Stimulated activated CD8-positive, alpha-beta memory T cell treated with anti-CD3 and anti-CD28 coated beads, Interleukin-4, amount 100 ng/mL, for 1 hour (primary cell): ENCODE data around the gene LIFR.
A peak's percentile ranks its signal among the peaks of the same experiment; 100 is the strongest.

Source experiments
- DNase-seq, 2 donors: peaks; one replicate each; pipeline ENCODE4 v3.0.0-alpha.2; 2020; ENCODE audit warnings: low read depth in 2 of 2, low spot score in 1 of 2

LIFR gene

GRCh38 chr5:38445374-38446028, 110.9 kb downstream of the LIFR start:
- no peak for DNase-seq

- DNase-seq = no peak
Measured at GRCh38 chr5:38443390-38443789, 113.1 kb downstream of the LIFR start.

GRCh38 chr5:38442247-38442573, 114.2 kb downstream of the LIFR start:
- no peak for DNase-seq

GRCh38 chr5:38441453-38442246, 114.8 kb downstream of the LIFR start:
- DNase-seq = peak; percentile 44 to 64

GRCh38 chr5:38438757-38439156, 117.7 kb downstream of the LIFR start:
- DNase-seq = no peak

DNA sequence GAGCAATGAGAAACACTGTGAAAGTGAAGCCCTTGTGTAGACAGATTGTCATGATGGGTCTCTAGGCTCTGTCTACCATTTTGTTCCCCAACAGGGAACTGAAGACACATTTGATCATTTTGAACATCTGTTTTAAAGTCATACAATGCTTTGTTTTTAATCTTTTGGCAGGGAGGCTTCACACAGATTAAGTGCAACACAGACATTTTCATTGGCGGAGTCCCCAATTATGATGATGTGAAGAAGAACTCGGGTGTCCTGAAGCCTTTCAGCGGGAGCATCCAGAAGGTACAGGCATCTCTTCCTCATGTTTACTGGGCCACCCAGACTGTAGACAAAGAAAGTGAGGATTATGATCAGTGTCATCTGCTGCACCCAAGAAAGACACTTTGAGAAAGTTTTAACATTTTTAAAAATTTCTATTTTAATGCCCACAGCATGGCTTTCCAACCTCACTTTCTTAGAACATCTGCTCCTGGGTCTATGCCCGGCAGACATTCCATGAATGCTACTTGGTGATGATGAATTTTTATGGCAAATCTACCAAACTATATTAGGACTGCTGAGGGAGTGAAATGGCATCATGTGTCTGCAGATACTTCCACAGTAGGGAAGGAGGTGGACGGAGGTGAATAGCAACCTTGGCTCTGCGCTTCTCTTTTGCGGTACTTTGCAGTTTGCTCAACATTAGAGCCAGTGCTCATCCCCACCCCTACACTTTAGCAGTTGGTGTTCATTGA, 121.3 kb downstream of the LIFR start:
- no peak for DNase-seq

GRCh38 chr5:38433160-38433861, 123.1 kb downstream of the LIFR start:
- no peak for DNase-seq

GRCh38 chr5:38431242-38431853, 125.1 kb downstream of the LIFR start:
- no peak for DNase-seq

DNA sequence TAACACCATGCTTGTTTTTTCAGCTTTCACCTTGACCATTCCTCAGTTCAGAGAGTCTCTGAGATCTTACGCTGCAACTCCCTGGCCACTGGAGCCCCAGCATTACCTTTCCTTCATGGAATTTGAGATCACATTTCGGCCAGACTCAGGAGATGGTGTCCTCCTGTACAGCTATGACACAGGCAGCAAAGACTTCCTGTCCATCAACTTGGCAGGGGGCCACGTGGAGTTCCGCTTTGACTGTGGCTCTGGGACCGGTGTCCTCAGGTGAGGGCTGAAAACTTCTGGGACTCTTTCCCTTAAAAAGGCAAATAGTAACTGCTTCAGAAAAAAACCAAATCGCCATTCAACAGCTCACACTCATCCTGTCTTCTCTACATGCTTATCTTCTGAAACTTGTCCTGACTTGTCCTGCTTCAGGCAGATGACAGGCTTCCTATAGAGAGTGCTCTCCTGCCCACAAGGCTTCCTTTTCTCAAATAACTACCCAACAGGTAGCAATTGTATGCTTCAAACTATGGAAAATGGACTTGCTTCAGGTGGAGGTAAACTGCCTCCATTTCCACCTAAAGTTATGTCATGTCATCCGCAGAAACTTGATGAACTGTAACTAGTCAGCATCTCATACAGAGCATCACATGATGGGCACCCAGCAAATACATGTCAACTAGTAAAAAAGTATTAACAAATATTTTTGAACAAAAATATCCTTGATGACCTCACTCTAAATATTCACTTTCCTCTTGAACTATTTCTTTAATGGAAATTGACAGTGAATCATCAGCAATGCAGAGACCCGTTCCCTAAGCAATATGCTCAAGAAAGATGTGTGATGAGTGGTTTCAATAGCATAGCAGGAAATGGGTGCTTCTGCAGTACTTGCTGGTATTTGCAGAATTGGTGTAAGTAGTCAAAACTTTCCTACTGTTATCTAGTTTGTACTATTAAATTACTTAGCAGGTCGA, 129.2 kb downstream of the LIFR start:
- no peak for DNase-seq

DNA sequence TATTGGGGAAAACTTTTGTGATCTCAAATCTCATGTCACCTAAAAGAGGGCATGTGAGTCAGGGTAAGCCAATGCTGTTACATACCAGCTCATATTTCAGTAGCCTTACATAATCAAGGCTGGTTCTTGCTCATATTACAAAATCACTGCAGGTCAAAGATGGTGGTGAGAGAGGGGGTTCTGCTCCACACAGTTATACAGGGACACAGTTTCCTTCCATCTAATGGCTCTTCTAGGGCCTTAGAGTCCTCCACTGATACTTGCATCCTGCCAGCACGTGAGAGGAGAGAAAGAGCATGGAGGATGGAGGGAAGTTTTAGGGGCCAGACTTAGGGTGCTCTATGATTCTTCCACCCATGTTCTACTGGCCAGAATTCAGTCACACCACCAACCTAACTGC, 130.0 kb downstream of the LIFR start:
- no peak for DNase-seq
